Neural cell (in vitro differentiated cells): ENCODE data around the gene POLA2. TPM values are rescaled to one million over a fixed set of nuclear protein-coding genes. Genes with fewer than 3 reads are reported as not detected.

Experiments used
- H2AFZ ChIP-seq: fragments of 200-600, 300-800 bp; sonication (generic), shearing (Covaris generic); 2 replicates; pipeline ENCODE4 v1.6.0; 2014; ENCODE audit warnings: low read depth, mild to moderate bottlenecking, antibody characterized with exemption, low read length, moderate library complexity
- H3F3A ChIP-seq: fragments of 200-600 bp; shearing (Covaris generic); 2 replicates; pipeline ENCODE4 v1.6.1; 2016; ENCODE audit warnings: mild to moderate bottlenecking, moderate library complexity, mixed read lengths, antibody characterized with exemption, low read length; ENCODE audit not compliant: insufficient read depth, poor library complexity, severe bottlenecking
- H3K27ac ChIP-seq: fragments of 200-600, 300-800 bp; sonication (generic), shearing (Covaris generic); 2 replicates; pipeline ENCODE4 v1.5.1; 2014; ENCODE audit warnings: mild to moderate bottlenecking, low read length, moderate library complexity
- H3K27me3 ChIP-seq: fragments of 300-800, 200-600 bp; sonication (generic), shearing (Covaris generic); 2 replicates; pipeline ENCODE4 v1.6.0; 2014; ENCODE audit warnings: mild to moderate bottlenecking, low read depth, low read length, moderate library complexity; ENCODE audit not compliant: insufficient read depth
- H3K36me3 ChIP-seq: fragments of 300-800, 200-600 bp; sonication (generic), shearing (Covaris generic); 2 replicates; pipeline ENCODE4 v1.5.1; 2014; ENCODE audit warnings: mild to moderate bottlenecking, antibody characterized with exemption, low read length, moderate library complexity; ENCODE audit not compliant: insufficient read depth
- H3K4me2 ChIP-seq: fragments of 300-800, 200-600 bp; sonication (generic), shearing (Covaris generic); 2 replicates; pipeline ENCODE4 v1.6.0; 2014; ENCODE audit warnings: mild to moderate bottlenecking, low read length
- H3K4me3 ChIP-seq: fragments of 300-800, 200-600 bp; sonication (generic), shearing (Covaris generic); 2 replicates; pipeline ENCODE4 v1.5.1; 2014; ENCODE audit warnings: mild to moderate bottlenecking, low read length, moderate library complexity
- H3K79me2 ChIP-seq: fragments of 200-600 bp; shearing (Covaris generic); replicated peaks from 2 replicates; pipeline ENCODE4 v1.6.0; 2014; ENCODE audit warnings: mild to moderate bottlenecking, low read length, moderate library complexity; ENCODE audit not compliant: insufficient read depth
- H3K9ac ChIP-seq: fragments of 300-800, 200-600 bp; sonication (generic), shearing (Covaris generic); 2 replicates; pipeline ENCODE4 v1.6.1; 2016; ENCODE audit warnings: mild to moderate bottlenecking, low read length, mixed read lengths
- H3K9me2 ChIP-seq: fragments of 200-600 bp; shearing (Covaris generic); 2 replicates; pipeline ENCODE4 v1.6.1; 2016; ENCODE audit warnings: mild to moderate bottlenecking, low read length, mixed read lengths; ENCODE audit not compliant: insufficient read depth
- H3K9me3 ChIP-seq: fragments of 200-600, 300-800 bp; sonication (generic), shearing (Covaris generic); 2 replicates; pipeline ENCODE4 v1.6.1; 2016; ENCODE audit warnings: mild to moderate bottlenecking, mixed run types, low read length, moderate library complexity, mixed read lengths
- H4K20me1 ChIP-seq: fragments of 200-600 bp; shearing (Covaris generic); 2 replicates; pipeline ENCODE4 v1.6.1; 2016; ENCODE audit warnings: mild to moderate bottlenecking, mixed run types; ENCODE audit not compliant: insufficient read depth
- EP300 ChIP-seq: fragments of 450-650 bp; conservative IDR thresholded peaks from 2 replicates; pipeline ENCODE4 v1.6.1; 2014; ENCODE audit warnings: antibody characterized with exemption, mild to moderate bottlenecking, moderate library complexity; ENCODE audit not compliant: poor library complexity, severe bottlenecking
- EZH2 ChIP-seq: fragments of 200-600, 300-800 bp; shearing (Covaris generic), sonication (generic); IDR thresholded peaks from 2 replicates; pipeline ENCODE4 v1.6.1; 2014; ENCODE audit warnings: antibody characterized with exemption, low read length, borderline replicate concordance, mild to moderate bottlenecking; ENCODE audit not compliant: insufficient read depth, poor library complexity, severe bottlenecking
- MXI1 ChIP-seq: fragments of 450-650 bp; conservative IDR thresholded peaks from 2 replicates; pipeline ENCODE4 v1.6.1; 2014; ENCODE audit warnings: antibody characterized with exemption, mild to moderate bottlenecking; ENCODE audit not compliant: poor library complexity, severe bottlenecking
- POLR2AphosphoS5 ChIP-seq: IDR thresholded peaks from 2 replicates; pipeline ENCODE4 v1.6.1; 2012
- RAD21 ChIP-seq: fragments of 450-650 bp; conservative IDR thresholded peaks from 2 replicates; pipeline ENCODE4 v1.6.1; 2014; ENCODE audit warnings: antibody characterized with exemption, mild to moderate bottlenecking, moderate library complexity
- SMC3 ChIP-seq: fragments of 450-650 bp; conservative IDR thresholded peaks from 2 replicates; pipeline ENCODE4 v1.6.1; 2014; ENCODE audit warnings: antibody characterized with exemption, mild to moderate bottlenecking, moderate library complexity; ENCODE audit not compliant: poor library complexity
- TAF1 ChIP-seq: IDR thresholded peaks from 2 replicates; pipeline ENCODE4 v1.6.1; 2012; ENCODE audit warnings: low read depth
- polyA plus RNA-seq: library from polyadenylated mRNA; depleted of rRNA; stranded (reverse); fragments of >200 nt; gene quantifications from 2 replicates; pipeline ENCODE4 v1.2.3, GENCODE V29; 2014
- TF ChIP-seq, protein P1 (sequence below): IDR thresholded peaks from 2 replicates; pipeline ENCODE4 v1.6.1; 2012; ENCODE audit warnings: borderline replicate concordance
- TF ChIP-seq, protein P2 (sequence below): fragments of 450-650 bp; IDR thresholded peaks from 2 replicates; pipeline ENCODE4 v1.5.1; 2014; ENCODE audit warnings: antibody characterized with exemption, mild to moderate bottlenecking, moderate library complexity; ENCODE audit not compliant: poor library complexity, severe bottlenecking

The POLA2 gene
- polyA plus RNA-seq, 1 donor from 2014 or later: 4.3 TPM

DNA sequence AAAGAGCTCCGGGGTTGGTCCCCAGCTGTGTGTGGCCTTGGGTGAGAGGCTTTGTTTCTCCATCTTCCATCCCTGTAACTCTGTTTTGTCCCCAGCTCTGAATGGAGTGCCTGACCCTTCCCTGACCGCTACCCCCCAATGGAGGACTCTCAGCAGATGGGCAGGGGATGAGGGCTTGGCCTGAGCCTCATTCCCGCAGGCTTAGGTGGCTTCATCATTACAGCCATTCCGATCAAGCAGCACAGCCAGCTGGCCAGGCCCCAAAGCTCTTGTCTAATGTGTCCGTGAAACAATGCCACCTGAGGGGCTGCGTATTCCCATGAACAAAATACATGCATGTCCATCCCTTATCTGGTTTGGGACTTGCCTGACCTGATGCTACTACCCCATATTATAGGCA, 49.0 kb downstream of the POLA2 start:
- no peak overlapping the region for H2AFZ ChIP-seq
- H3K4me2 ChIP-seq: no peak overlapping the region
- no peak overlapping the region for H3K9ac ChIP-seq
- H3K27ac ChIP-seq: no peak overlapping the region
- H3K79me2 ChIP-seq: no peaks in the 10 kb centered on the region
- H3K4me3 ChIP-seq: no peak overlapping the region
- H3F3A ChIP-seq: no peaks in the 10 kb centered on the region
- TF ChIP-seq RAD21 (no peak), TAF1 (no peak), MXI1 (no peak)
- no peaks in the 10 kb centered on the region for H3K36me3 ChIP-seq
- no peaks in the 10 kb centered on the region for H3K9me3 ChIP-seq
- no peaks in the 10 kb centered on the region for H4K20me1 ChIP-seq
- no peaks in the 10 kb centered on the region for H3K9me2 ChIP-seq
- H3K27me3 ChIP-seq: peaks cover 7% of the 10 kb centered on the region

DNA sequence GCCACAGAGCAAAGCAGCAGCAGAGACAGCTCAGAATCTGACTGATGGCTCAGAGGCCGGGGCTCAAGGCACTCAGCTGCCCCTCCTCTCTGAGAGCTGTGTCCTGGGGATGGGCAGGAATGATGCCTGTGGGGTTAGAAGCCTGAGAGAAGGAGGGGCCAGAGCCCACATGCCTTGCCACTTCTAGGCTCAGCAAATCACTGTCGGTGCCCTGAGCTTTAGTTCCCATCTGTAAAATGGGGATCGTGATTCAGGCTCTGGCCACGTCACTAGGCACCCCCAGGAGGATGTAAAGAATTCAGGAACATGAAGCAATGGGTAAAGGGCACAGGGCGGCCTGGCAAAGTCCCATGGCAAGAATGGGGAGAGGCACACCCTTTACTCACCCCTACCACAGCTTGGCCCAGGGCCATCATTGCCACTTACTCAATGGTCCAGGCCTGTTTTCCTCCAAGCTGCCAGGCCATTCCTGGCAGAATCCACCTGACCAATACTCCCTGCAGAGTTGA, 49.5 kb downstream of the POLA2 start:
- Histone ChIP-seq H4K20me1 (no peaks in the 10 kb centered on the region), H3F3A (no peaks in the 10 kb centered on the region), H3K27ac (no peak overlapping the region), H3K79me2 (no peaks in the 10 kb centered on the region), H3K4me2 (no peak overlapping the region), H2AFZ (no peak overlapping the region), H3K9me3 (no peaks in the 10 kb centered on the region), H3K36me3 (no peaks in the 10 kb centered on the region), H3K9me2 (no peaks in the 10 kb centered on the region), H3K27me3 (peaks cover 7% of the 10 kb centered on the region), H3K9ac (no peak overlapping the region), H3K4me3 (no peak overlapping the region)
- TF ChIP-seq, protein P1, sequence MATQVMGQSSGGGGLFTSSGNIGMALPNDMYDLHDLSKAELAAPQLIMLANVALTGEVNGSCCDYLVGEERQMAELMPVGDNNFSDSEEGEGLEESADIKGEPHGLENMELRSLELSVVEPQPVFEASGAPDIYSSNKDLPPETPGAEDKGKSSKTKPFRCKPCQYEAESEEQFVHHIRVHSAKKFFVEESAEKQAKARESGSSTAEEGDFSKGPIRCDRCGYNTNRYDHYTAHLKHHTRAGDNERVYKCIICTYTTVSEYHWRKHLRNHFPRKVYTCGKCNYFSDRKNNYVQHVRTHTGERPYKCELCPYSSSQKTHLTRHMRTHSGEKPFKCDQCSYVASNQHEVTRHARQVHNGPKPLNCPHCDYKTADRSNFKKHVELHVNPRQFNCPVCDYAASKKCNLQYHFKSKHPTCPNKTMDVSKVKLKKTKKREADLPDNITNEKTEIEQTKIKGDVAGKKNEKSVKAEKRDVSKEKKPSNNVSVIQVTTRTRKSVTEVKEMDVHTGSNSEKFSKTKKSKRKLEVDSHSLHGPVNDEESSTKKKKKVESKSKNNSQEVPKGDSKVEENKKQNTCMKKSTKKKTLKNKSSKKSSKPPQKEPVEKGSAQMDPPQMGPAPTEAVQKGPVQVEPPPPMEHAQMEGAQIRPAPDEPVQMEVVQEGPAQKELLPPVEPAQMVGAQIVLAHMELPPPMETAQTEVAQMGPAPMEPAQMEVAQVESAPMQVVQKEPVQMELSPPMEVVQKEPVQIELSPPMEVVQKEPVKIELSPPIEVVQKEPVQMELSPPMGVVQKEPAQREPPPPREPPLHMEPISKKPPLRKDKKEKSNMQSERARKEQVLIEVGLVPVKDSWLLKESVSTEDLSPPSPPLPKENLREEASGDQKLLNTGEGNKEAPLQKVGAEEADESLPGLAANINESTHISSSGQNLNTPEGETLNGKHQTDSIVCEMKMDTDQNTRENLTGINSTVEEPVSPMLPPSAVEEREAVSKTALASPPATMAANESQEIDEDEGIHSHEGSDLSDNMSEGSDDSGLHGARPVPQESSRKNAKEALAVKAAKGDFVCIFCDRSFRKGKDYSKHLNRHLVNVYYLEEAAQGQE: no peak
- TF ChIP-seq POLR2AphosphoS5 (no peak), EP300 (no peak), EZH2 (no peak), RAD21 (no peak), SMC3 (no peak), MXI1 (no peak), TAF1 (no peak)
- TF ChIP-seq, protein P2, sequence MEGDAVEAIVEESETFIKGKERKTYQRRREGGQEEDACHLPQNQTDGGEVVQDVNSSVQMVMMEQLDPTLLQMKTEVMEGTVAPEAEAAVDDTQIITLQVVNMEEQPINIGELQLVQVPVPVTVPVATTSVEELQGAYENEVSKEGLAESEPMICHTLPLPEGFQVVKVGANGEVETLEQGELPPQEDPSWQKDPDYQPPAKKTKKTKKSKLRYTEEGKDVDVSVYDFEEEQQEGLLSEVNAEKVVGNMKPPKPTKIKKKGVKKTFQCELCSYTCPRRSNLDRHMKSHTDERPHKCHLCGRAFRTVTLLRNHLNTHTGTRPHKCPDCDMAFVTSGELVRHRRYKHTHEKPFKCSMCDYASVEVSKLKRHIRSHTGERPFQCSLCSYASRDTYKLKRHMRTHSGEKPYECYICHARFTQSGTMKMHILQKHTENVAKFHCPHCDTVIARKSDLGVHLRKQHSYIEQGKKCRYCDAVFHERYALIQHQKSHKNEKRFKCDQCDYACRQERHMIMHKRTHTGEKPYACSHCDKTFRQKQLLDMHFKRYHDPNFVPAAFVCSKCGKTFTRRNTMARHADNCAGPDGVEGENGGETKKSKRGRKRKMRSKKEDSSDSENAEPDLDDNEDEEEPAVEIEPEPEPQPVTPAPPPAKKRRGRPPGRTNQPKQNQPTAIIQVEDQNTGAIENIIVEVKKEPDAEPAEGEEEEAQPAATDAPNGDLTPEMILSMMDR: no peak
